Measurements from ENCODE around the gene RNASE7.

DNA sequence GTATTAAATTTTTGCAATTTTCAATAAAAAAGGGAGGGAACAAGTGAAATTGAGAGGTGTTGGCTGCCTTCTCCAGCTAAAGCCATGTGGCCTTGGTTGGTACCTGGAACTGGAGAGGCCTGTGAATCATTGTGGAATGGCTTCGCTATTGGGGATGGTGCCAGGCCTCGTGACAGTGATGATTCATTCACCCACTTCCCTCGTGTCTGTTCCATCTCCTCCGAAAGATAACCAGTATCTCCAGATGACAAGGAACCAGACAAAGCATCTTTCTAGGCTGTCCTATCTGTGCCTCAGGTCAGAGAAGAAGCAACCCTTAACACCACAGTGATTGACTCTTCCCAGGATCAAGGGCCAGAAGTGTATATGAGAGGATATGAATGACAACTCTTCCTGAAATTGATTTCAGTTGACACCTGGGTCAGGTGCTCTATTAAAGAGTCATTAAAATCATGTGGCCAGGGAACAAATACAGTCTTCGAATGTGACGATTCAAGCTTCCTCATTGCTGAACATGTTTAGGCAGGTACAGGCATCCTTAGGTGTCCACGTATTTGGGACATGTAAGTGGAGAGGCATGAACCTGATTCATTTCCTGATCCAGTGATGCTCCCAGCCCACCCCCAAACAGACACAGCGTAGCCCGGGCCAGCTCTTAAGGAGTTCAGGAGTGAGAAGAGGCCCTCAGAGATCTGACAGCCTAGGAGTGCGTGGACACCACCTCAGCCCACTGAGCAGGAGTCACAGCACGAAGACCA lies at the start of gene RNASE7:
- TF ChIP-seq, protein P1, sequence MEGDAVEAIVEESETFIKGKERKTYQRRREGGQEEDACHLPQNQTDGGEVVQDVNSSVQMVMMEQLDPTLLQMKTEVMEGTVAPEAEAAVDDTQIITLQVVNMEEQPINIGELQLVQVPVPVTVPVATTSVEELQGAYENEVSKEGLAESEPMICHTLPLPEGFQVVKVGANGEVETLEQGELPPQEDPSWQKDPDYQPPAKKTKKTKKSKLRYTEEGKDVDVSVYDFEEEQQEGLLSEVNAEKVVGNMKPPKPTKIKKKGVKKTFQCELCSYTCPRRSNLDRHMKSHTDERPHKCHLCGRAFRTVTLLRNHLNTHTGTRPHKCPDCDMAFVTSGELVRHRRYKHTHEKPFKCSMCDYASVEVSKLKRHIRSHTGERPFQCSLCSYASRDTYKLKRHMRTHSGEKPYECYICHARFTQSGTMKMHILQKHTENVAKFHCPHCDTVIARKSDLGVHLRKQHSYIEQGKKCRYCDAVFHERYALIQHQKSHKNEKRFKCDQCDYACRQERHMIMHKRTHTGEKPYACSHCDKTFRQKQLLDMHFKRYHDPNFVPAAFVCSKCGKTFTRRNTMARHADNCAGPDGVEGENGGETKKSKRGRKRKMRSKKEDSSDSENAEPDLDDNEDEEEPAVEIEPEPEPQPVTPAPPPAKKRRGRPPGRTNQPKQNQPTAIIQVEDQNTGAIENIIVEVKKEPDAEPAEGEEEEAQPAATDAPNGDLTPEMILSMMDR (IDR thresholded peaks at IDR 0.05; ENCODE audit: low read length) = no peak
- no peak for TF ChIP-seq EZH2 (IDR thresholded peaks at IDR 0.05; ENCODE audit: borderline replicate concordance, low read length)
